AG04450 (cell line): ENCODE results near the gene SAMSN1. TPM values are rescaled to one million over a fixed set of nuclear protein-coding genes. Genes with fewer than 3 reads are reported as not detected.

Experiments used
- CTCF ChIA-PET: fragments of 300-600, 350-600 bp; formaldehyde crosslinking; extraction: SDS; loops from one replicate; lab custom pipeline; 2022; ENCODE audit warnings: antibody characterized with exemption, inconsistent platforms; lab: Charles Lee
- POLR2A ChIA-PET: fragments of 350-600 bp; formaldehyde crosslinking; extraction: SDS; loops from one replicate; lab custom pipeline; 2021; ENCODE audit warnings: antibody characterized with exemption, inconsistent platforms; lab: Yijun Ruan, JAX
- DNase-seq: peaks from one replicate; pipeline ENCODE4 v3.0.0-alpha.2; 2011; ENCODE audit warnings: low read depth, low spot score
- H3K27ac ChIP-seq: one replicate; pipeline ENCODE4 v1.5.1; 2012; ENCODE audit warnings: low read depth, low read length, control low read depth
- H3K27me3 ChIP-seq: one replicate; pipeline ENCODE4 v1.6.0; 2012; ENCODE audit warnings: low read length; ENCODE audit not compliant: control insufficient read depth, insufficient read depth
- H3K4me3 ChIP-seq: 2 replicates; pipeline ENCODE4 v1.5.1; 2011; ENCODE audit warnings: mild to moderate bottlenecking, low read depth, low read length, control low read depth
- H3K9me3 ChIP-seq: 2 replicates; pipeline ENCODE4 v1.5.1; 2012; ENCODE audit warnings: low read length; ENCODE audit not compliant: control insufficient read depth, insufficient read depth
- polyA plus RNA-seq: library from polyadenylated mRNA; depleted of rRNA; stranded (reverse); fragments of >200 nt; gene quantifications from 2 replicates; pipeline ENCODE4 v1.2.3, GENCODE V29; 2011
- TF ChIP-seq, protein P1 (sequence below): IDR thresholded peaks from 2 replicates; pipeline ENCODE4 v1.5.1; 2011; ENCODE audit warnings: low read depth, low read length, control low read depth, inconsistent platforms

The SAMSN1 gene
- polyA plus RNA-seq, 1 experiment, result not detected

DNA sequence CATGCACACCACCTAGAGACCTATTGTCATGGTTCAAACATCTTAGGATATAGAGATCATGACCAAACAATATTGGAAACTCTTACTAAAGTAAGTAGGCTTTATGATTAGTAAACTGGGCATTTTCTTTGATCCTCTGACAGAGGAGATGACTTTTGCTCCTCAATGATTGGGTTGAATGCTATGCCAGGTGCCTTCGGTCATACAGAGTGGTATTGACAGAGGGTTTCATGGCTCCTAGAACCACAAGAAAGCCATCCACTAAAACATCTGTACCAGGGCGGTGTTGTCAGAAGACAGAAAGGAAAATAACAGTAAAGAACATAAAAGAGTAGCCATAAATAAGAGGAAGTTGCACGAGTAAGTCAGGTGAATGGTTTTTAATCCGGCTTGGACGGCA is 20.8 kb upstream of the SAMSN1 start:
- DNase-seq, result no peak
- Histone ChIP-seq H3K4me3 (no peak overlapping the region), H3K27ac (no peak overlapping the region), H3K27me3 (no peaks in the 10 kb centered on the region), H3K9me3 (no peaks in the 10 kb centered on the region; the same call in 1 of the 2 replicates)
- ChIA-PET POLR2A (no interaction called here), CTCF (no interaction called here)
- TF ChIP-seq, protein P1, sequence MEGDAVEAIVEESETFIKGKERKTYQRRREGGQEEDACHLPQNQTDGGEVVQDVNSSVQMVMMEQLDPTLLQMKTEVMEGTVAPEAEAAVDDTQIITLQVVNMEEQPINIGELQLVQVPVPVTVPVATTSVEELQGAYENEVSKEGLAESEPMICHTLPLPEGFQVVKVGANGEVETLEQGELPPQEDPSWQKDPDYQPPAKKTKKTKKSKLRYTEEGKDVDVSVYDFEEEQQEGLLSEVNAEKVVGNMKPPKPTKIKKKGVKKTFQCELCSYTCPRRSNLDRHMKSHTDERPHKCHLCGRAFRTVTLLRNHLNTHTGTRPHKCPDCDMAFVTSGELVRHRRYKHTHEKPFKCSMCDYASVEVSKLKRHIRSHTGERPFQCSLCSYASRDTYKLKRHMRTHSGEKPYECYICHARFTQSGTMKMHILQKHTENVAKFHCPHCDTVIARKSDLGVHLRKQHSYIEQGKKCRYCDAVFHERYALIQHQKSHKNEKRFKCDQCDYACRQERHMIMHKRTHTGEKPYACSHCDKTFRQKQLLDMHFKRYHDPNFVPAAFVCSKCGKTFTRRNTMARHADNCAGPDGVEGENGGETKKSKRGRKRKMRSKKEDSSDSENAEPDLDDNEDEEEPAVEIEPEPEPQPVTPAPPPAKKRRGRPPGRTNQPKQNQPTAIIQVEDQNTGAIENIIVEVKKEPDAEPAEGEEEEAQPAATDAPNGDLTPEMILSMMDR, result no peak

DNA sequence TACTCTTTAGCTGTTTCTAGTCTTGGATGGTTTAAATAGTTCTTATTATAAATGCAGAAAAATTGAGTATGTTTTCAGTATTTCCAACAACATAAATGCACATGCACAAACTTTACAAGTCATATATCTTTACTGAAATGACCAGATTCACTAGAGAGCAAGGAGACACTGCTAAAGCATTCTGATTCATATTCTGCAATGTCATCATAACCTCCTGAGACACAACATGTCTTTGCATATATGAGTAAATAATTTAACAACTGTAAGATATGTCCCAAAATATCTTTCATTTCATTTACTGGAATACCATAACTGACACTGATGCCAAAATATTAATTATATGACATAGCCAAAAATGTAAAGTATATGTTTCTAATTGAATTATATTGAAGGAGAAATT is 16.8 kb upstream of the SAMSN1 start:
- POLR2A ChIA-PET, result no interaction called here
- no peak overlapping the region for H3K27ac ChIP-seq
- H3K27me3 ChIP-seq, result no peaks in the 10 kb centered on the region
- H3K9me3 ChIP-seq, result no peaks in the 10 kb centered on the region; the same call in 1 of the 2 replicates
- CTCF ChIA-PET, result no interaction called here
- H3K4me3 ChIP-seq, result no peak overlapping the region
- no peak for DNase-seq
- TF ChIP-seq, protein P1, result no peak

DNA sequence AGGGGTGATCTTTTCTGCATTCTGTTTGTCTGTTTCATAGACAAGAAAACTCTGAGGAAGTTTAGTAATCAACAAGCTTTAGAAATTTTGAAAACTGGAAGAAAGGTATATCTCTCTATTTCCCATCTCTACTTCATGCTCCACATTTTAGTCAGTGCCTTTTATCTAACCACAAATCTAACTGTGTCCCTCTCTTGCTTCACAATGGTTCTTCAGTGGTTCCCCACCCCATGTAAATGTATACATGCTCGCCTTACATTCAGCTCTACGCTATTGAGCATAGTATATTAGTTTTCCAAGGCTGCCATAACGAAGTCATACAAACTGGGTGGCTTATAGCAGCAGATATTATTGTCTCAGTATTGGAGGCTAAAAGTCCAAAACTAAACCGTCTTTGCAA is 14.4 kb upstream of the SAMSN1 start:
- Histone ChIP-seq H3K9me3 (peaks cover 2% of the 10 kb centered on the region; the same call in 1 of the 2 replicates), H3K27ac (no peak overlapping the region), H3K4me3 (no peak overlapping the region), H3K27me3 (no peaks in the 10 kb centered on the region)
- TF ChIP-seq, protein P1, result no peak
- ChIA-PET CTCF (no interaction called here), POLR2A (no interaction called here)
- DNase-seq, result no peak

DNA sequence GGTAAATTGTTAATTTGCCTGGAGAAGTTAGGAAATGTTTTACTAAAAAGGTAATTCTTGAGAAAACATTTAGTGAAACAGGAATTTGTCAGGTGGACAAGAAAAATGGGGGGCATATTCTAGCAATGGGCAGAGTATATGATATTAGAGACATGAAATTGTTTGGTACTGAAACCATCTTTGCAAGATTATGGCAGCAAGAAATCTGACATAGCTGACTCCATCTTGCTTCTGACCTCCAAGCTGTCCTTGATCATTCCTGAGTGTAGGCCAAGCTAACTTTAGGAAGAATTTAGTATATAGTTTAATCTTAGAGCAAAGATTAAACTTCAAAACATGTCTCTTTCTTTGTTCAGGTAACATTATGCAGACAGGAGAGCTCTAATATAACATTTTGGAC is 14.0 kb upstream of the SAMSN1 start:
- ChIA-PET CTCF (no interaction called here), POLR2A (no interaction called here)
- H3K9me3 ChIP-seq, result peaks cover 2% of the 10 kb centered on the region; the same call in 1 of the 2 replicates
- H3K27ac ChIP-seq, result no peak overlapping the region
- no peaks in the 10 kb centered on the region for H3K27me3 ChIP-seq
- H3K4me3 ChIP-seq, result no peak overlapping the region
- TF ChIP-seq, protein P1, result no peak
- DNase-seq, result no peak

DNA sequence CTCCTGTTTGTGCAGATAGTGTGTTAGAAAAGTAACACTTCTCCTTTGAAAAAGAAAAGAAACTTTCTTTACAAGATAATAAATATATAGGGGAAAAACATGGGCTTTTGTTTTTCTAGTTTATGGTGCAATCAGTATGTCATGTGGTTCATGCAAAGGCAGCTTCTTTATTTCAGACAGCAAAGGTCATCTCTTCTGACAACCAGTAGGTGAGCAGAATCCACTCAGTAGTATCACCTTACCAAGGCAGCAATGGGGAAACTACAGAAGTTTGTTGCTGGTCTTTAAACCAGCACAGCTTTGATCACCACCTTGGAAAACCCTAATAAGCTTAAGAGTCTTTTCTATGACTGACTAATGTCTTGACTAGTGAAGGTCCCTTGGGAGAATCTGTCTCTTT is 13.0 kb upstream of the SAMSN1 start:
- CTCF ChIA-PET, result no interaction called here
- Histone ChIP-seq H3K27ac (no peak overlapping the region), H3K27me3 (no peaks in the 10 kb centered on the region), H3K9me3 (peaks cover 2% of the 10 kb centered on the region; the same call in 1 of the 2 replicates), H3K4me3 (no peak overlapping the region)
- POLR2A ChIA-PET, result no interaction called here
- TF ChIP-seq, protein P1, result no peak
- no peak for DNase-seq
